Spinal cord (tissue), 10 donors: ENCODE data around the gene LAPTM5. TPM values are rescaled to one million over a fixed set of nuclear protein-coding genes. Genes with fewer than 3 reads are reported as not detected.
"Not testable (repeated sequence)": the region's sequence is repeated elsewhere in the genome, so short reads cannot be mapped to it uniquely, and the experiment has no call there.

Experiments
- DNase-seq, 6 donors: peaks; one replicate each; pipeline versions ENCODE4 v3.0.0 to v3.0.0-alpha.2; 2013 to 2015; ENCODE audit warnings: low spot score in 6 of 6, low read depth in 4 of 6
- H3K27ac ChIP-seq: one replicate; pipeline ENCODE4 v1.5.1; 2013; ENCODE audit warnings: low read depth, low read length, control low read depth
- H3K27me3 ChIP-seq: one replicate; pipeline ENCODE4 v1.6.1; 2013; ENCODE audit warnings: low read length; ENCODE audit not compliant: control insufficient read depth, insufficient read depth
- H3K36me3 ChIP-seq: one replicate; pipeline ENCODE4 v1.6.1; 2013; ENCODE audit warnings: low read length; ENCODE audit not compliant: control insufficient read depth, insufficient read depth
- H3K4me1 ChIP-seq: one replicate; pipeline ENCODE4 v1.6.1; 2013; ENCODE audit warnings: low read length; ENCODE audit not compliant: control insufficient read depth, insufficient read depth
- H3K4me3 ChIP-seq: one replicate; pipeline ENCODE4 v1.5.1; 2013; ENCODE audit warnings: low read depth, low read length, control low read depth
- H3K9me3 ChIP-seq: one replicate; pipeline ENCODE4 v1.6.1; 2013; ENCODE audit warnings: low read length; ENCODE audit not compliant: control insufficient read depth, insufficient read depth
- WGBS: methylation state at CpG from one replicate; pipeline ENCODE4 v1.1.5; 2013; ENCODE audit warnings: missing lambda C conversion rate; ENCODE audit not compliant: insufficient coverage; 5-methylcytosine and 5-hydroxymethylcytosine counted together
- polyA plus RNA-seq, 2 donors: library from polyadenylated mRNA; unstranded; fragments of 120-200 nt; gene quantifications; one replicate each; pipeline ENCODE4 v1.2.1, GENCODE V29; 2013; ENCODE audit not compliant: insufficient read length in 2 of 2
- total RNA-seq, 2 donors: library from RNA; depleted of rRNA in 1 of 2; stranded (reverse); fragments of 120-200 nt in 1 of 2; fragments of >200 nt in 1 of 2; gene quantifications; one replicate each; pipeline versions ENCODE4 v1.2.3 to v1.2.4, GENCODE V29; 2013 to 2014
- donor health status: healthy.

LAPTM5 gene
- total and polyA plus RNA-seq, 4 donors = 13.8 to 55.0 (median 39.6) TPM

GRCh38 chr1:30692201-30692947, 65.2 kb downstream of the LAPTM5 start:
- 74% methylated on average over 7 of the region's 7 CpGs for WGBS

GRCh38 chr1:30691480-30691879, 66.1 kb downstream of the LAPTM5 start:
- Histone ChIP-seq H3K36me3 (no peaks in the 10 kb centered on the region), H3K27ac (no peak overlapping the region)
- WGBS = 57% methylated on average over 4 of the region's 5 CpGs

More at GRCh38 chr1:30692201-30692947, 65.2 kb downstream of the LAPTM5 start:
- Histone ChIP-seq H3K27ac (no peak overlapping the region), H3K4me3 (no peak overlapping the region), H3K9me3 (no peaks in the 10 kb centered on the region), H3K36me3 (no peaks in the 10 kb centered on the region), H3K4me1 (peaks cover 16% of the 10 kb centered on the region), H3K27me3 (no peaks in the 10 kb centered on the region)
- no peak for DNase-seq

GRCh38 chr1:30689901-30690645, 67.5 kb downstream of the LAPTM5 start:
- DNase-seq = peak in 1 of 6 donors; percentile 55
- Histone ChIP-seq H3K4me1 (peaks cover 22% of the 10 kb centered on the region), H3K9me3 (no peaks in the 10 kb centered on the region), H3K36me3 (no peaks in the 10 kb centered on the region), H3K27me3 (peaks cover 9% of the 10 kb centered on the region), H3K4me3 (no peak overlapping the region), H3K27ac (no peak overlapping the region)
- WGBS = 40% methylated on average over 3 of the region's 7 CpGs

More at GRCh38 chr1:30691480-30691879, 66.1 kb downstream of the LAPTM5 start:
- no peaks in the 10 kb centered on the region for H3K27me3 ChIP-seq
- peaks cover 15% of the 10 kb centered on the region for H3K4me1 ChIP-seq
- no peak for DNase-seq
- H3K9me3 ChIP-seq = no peaks in the 10 kb centered on the region
- H3K4me3 ChIP-seq = no peak overlapping the region

GRCh38 chr1:30688920-30689794, 68.4 kb downstream of the LAPTM5 start:
- DNase-seq = no peak
- 85% methylated on average over 11 of the region's 11 CpGs for WGBS
- no peaks in the 10 kb centered on the region for H3K36me3 ChIP-seq
- H3K4me1 ChIP-seq = peaks cover 29% of the 10 kb centered on the region
- no peak overlapping the region for H3K27ac ChIP-seq
- no peaks in the 10 kb centered on the region for H3K9me3 ChIP-seq
- no peak overlapping the region for H3K4me3 ChIP-seq
- H3K27me3 ChIP-seq = peaks cover 18% of the 10 kb centered on the region

- WGBS = 76% methylated on average over 6 of the region's 9 CpGs
- not testable (repeated sequence) for H3K27ac ChIP-seq, DNase-seq, H3K36me3 ChIP-seq, H3K4me3 ChIP-seq, H3K9me3 ChIP-seq
- peaks cover 29% of the 10 kb centered on the region for H3K4me1 ChIP-seq
- peaks cover 22% of the 10 kb centered on the region for H3K27me3 ChIP-seq
Observed at GRCh38 chr1:30688516-30688915, 69.1 kb downstream of the LAPTM5 start.

- DNase-seq = no peak
- no peaks in the 10 kb centered on the region for H3K36me3 ChIP-seq
- H3K9me3 ChIP-seq = no peaks in the 10 kb centered on the region
- peaks cover 24% of the 10 kb centered on the region for H3K27me3 ChIP-seq
- H3K4me3 ChIP-seq = no peak overlapping the region
- 93% methylated on average over 4 of the region's 6 CpGs for WGBS
- no peak overlapping the region for H3K27ac ChIP-seq
- peaks cover 29% of the 10 kb centered on the region for H3K4me1 ChIP-seq
Observed at GRCh38 chr1:30687886-30688285, 69.7 kb downstream of the LAPTM5 start.

- no peaks in the 10 kb centered on the region for H3K9me3 ChIP-seq
- H3K27me3 ChIP-seq = peaks cover 32% of the 10 kb centered on the region
- no peak for DNase-seq
- peaks cover 31% of the 10 kb centered on the region for H3K4me1 ChIP-seq
- H3K27ac ChIP-seq = no peak overlapping the region
- no peak overlapping the region for H3K4me3 ChIP-seq
- H3K36me3 ChIP-seq = no peaks in the 10 kb centered on the region
- 80% methylated on average over 1 of the region's 10 CpGs for whole genome bisulfite sequencing
Observed at GRCh38 chr1:30686236-30686935, 71.2 kb downstream of the LAPTM5 start.

GRCh38 chr1:30685796-30686165, 71.8 kb downstream of the LAPTM5 start:
- 35% methylated on average over 8 of the region's 11 CpGs for WGBS
- Histone ChIP-seq H3K4me3 (no peak overlapping the region), H3K27ac (no peak overlapping the region), H3K9me3 (no peaks in the 10 kb centered on the region), H3K27me3 (peaks cover 32% of the 10 kb centered on the region), H3K36me3 (no peaks in the 10 kb centered on the region), H3K4me1 (peaks cover 31% of the 10 kb centered on the region)
- DNase-seq = no peak
